Esophagus squamous epithelium (tissue), 4 donors: Measurements from ENCODE around the gene RASAL2.

ENCODE experiments used
- POLR2A ChIP-seq, 4 donors: fragments of 450-650 bp; IDR thresholded peaks; one replicate each; pipeline ENCODE4 v1.6.1; 2017; ENCODE audit warnings: antibody characterized with exemption in 4 of 4, mild to moderate bottlenecking in 4 of 4, moderate library complexity in 3 of 4
- TF ChIP-seq, protein P1 (sequence below), 6 experiments: fragments of 450-650 bp in 4 of 6; fragments of 200-600 bp in 2 of 6; sonication (generic) in 2 of 6; IDR thresholded peaks; one replicate each; pipeline ENCODE4 v1.5.1; 2016 to 2019; ENCODE audit warnings: antibody characterized with exemption in 6 of 6, mild to moderate bottlenecking in 4 of 6, moderate library complexity in 4 of 6

GRCh38 chr1:178151831-178152230 lies 57.9 kb downstream of the RASAL2 start:
- TF ChIP-seq, protein P1, sequence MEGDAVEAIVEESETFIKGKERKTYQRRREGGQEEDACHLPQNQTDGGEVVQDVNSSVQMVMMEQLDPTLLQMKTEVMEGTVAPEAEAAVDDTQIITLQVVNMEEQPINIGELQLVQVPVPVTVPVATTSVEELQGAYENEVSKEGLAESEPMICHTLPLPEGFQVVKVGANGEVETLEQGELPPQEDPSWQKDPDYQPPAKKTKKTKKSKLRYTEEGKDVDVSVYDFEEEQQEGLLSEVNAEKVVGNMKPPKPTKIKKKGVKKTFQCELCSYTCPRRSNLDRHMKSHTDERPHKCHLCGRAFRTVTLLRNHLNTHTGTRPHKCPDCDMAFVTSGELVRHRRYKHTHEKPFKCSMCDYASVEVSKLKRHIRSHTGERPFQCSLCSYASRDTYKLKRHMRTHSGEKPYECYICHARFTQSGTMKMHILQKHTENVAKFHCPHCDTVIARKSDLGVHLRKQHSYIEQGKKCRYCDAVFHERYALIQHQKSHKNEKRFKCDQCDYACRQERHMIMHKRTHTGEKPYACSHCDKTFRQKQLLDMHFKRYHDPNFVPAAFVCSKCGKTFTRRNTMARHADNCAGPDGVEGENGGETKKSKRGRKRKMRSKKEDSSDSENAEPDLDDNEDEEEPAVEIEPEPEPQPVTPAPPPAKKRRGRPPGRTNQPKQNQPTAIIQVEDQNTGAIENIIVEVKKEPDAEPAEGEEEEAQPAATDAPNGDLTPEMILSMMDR (IDR thresholded peaks at IDR 0.05): no peak
- no peak for TF ChIP-seq POLR2A (IDR thresholded peaks at IDR 0.05)
